GM18508 (cell line): ENCODE measurements around the gene PRKAG2.

Source experiments
- ATAC-seq: cut with Tn5 transposase; IDR thresholded peaks from one replicate; pipeline ENCODE4 v1.9.1; 2021; ENCODE audit warnings: moderate number of reproducible peaks; ENCODE audit not compliant: insufficient read depth, unreplicated experiment

The PRKAG2 gene

GRCh38 chr7:151691449-151691848, 185.5 kb downstream of the PRKAG2 start:
- no peak for ATAC-seq

GRCh38 chr7:151690606-151691005, 186.3 kb downstream of the PRKAG2 start:
- no peak for ATAC-seq

GRCh38 chr7:151689196-151689971, 187.5 kb downstream of the PRKAG2 start:
- ATAC-seq, result no peak

- no peak for ATAC-seq
Measured at GRCh38 chr7:151688236-151688780, 188.6 kb downstream of the PRKAG2 start.

- no peak for ATAC-seq
Measured at GRCh38 chr7:151687523-151688235, 189.2 kb downstream of the PRKAG2 start.

- no peak for ATAC-seq
Measured at GRCh38 chr7:151686826-151687225, 190.1 kb downstream of the PRKAG2 start.

- no peak for ATAC-seq
Measured at GRCh38 chr7:151686016-151686766, 190.7 kb downstream of the PRKAG2 start.

- ATAC-seq, result no peak
Measured at GRCh38 chr7:151684408-151685175, 192.3 kb downstream of the PRKAG2 start.

- ATAC-seq, result no peak
Measured at GRCh38 chr7:151683615-151684407, 193.1 kb downstream of the PRKAG2 start.

GRCh38 chr7:151682831-151683614, 193.9 kb downstream of the PRKAG2 start:
- no peak for ATAC-seq

GRCh38 chr7:151681726-151682125, 195.2 kb downstream of the PRKAG2 start:
- no peak for ATAC-seq

- ATAC-seq, result no peak
Measured at GRCh38 chr7:151680810-151681209, 196.1 kb downstream of the PRKAG2 start.

GRCh38 chr7:151679881-151680612, 196.9 kb downstream of the PRKAG2 start:
- ATAC-seq, result no peak

GRCh38 chr7:151679071-151679708, 197.7 kb downstream of the PRKAG2 start:
- ATAC-seq, result no peak

GRCh38 chr7:151678227-151678604, 198.7 kb downstream of the PRKAG2 start:
- ATAC-seq, result no peak

GRCh38 chr7:151677581-151678226, 199.2 kb downstream of the PRKAG2 start:
- ATAC-seq, result no peak

- ATAC-seq, result no peak
Measured at GRCh38 chr7:151676759-151677158, 200.2 kb downstream of the PRKAG2 start.
